ENCODE measurements around the gene ARHGEF11. TPM values are rescaled to one million over a fixed set of nuclear protein-coding genes. Genes with fewer than 3 reads are reported as not detected.

The ARHGEF11 gene
- total RNA-seq, 4 donors from 2014 or later, result 36.5 to 54.2 (median 41.2) TPM

- no peak for DNase-seq (ENCODE audit: extremely low spot score)
- WGBS, result 98% methylated on average over 7 of the region's 7 CpGs
- intact Hi-C loops (cut with DNase I), result no loop called here
- H3K36me3 ChIP-seq, result no peaks in the 10 kb centered on the region
- no peak overlapping the region for H3K27ac ChIP-seq (replicated peaks in 1 of 4)
- TF ChIP-seq POLR2AphosphoS5 (IDR thresholded peaks at IDR 0.05) (no peak), POLR2A (IDR thresholded peaks at IDR 0.05; ENCODE audit: low read depth) (no peak), EP300 (IDR thresholded peaks at IDR 0.05) (no peak), CTCF (IDR thresholded peaks at IDR 0.05) (no peak)
- no peaks in the 10 kb centered on the region for H3K27me3 ChIP-seq
- H3K4me3 ChIP-seq, result no peak overlapping the region
- peaks cover 0 to 25% (median 8%) of the 10 kb centered on the region in 4 donors for H3K4me1 ChIP-seq
- H3K9me3 ChIP-seq, result no peaks in the 10 kb centered on the region
Measured at GRCh38 chr1:156998840-156999500, 46.6 kb downstream of the ARHGEF11 start.

- TF ChIP-seq POLR2A (IDR thresholded peaks at IDR 0.05; ENCODE audit: low read depth), result no peak
- no peak for TF ChIP-seq CTCF (IDR thresholded peaks at IDR 0.05)
- no peak for TF ChIP-seq EP300 (IDR thresholded peaks at IDR 0.05)
- TF ChIP-seq POLR2AphosphoS5 (IDR thresholded peaks at IDR 0.05), result no peak
Measured at GRCh38 chr1:156998301-156998700, 47.2 kb downstream of the ARHGEF11 start.

DNA sequence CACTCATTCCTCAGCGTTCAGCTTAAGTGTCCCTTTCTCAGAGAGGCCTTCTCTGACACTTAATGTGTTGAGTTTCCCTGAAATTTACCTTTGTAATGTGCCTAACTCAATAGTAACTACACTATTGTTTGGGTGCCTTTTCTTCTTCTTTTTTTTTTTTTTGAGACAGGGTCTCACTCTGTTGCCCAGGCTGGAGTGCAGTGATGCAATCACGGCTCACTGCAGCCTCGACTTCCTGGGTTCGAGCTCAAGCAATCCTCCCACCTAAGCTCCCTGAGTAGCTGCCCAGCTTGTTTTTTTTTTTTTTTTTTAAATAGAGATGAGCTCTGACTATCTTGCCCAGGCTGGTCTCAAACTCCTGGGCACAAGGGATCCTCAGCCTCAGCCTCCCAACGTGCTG, 50.1 kb downstream of the ARHGEF11 start:
- H3K4me1 ChIP-seq, result no peaks in the 10 kb centered on the region
- 89% methylated on average over 5 of the region's 5 CpGs for WGBS
- intact Hi-C loops (cut with DNase I), result no loop called here
- no peak for TF ChIP-seq CTCF (IDR thresholded peaks at IDR 0.05)
- H3K4me3 ChIP-seq, result no peak overlapping the region
- peaks cover 0 to 10% (median 5%) of the 10 kb centered on the region in 4 donors for H3K36me3 ChIP-seq
- no peak overlapping the region for H3K27ac ChIP-seq (replicated peaks in 1 of 4)
- H3K9me3 ChIP-seq, result no peaks in the 10 kb centered on the region
- no peaks in the 10 kb centered on the region for H3K27me3 ChIP-seq
- no peak for DNase-seq (ENCODE audit: extremely low spot score)

More at GRCh38 chr1:156998301-156998700, 47.2 kb downstream of the ARHGEF11 start:
- H3K36me3 ChIP-seq, result no peaks in the 10 kb centered on the region
- intact Hi-C loops (cut with DNase I), result no loop called here
- H3K27me3 ChIP-seq, result no peaks in the 10 kb centered on the region
- DNase-seq (ENCODE audit: extremely low spot score), result no peak
- H3K9me3 ChIP-seq, result no peaks in the 10 kb centered on the region
- 96% methylated on average over 3 of the region's 3 CpGs for WGBS
- no peak overlapping the region for H3K4me3 ChIP-seq
- H3K4me1 ChIP-seq, result peaks cover 0 to 20% (median 8%) of the 10 kb centered on the region in 4 donors
- no peak overlapping the region for H3K27ac ChIP-seq (replicated peaks in 1 of 4)

- Histone ChIP-seq H3K27me3 (no peaks in the 10 kb centered on the region), H3K4me3 (no peak overlapping the region), H3K27ac (replicated peaks in 1 of 4) (no peak overlapping the region), H3K9me3 (no peaks in the 10 kb centered on the region), H3K36me3 (peaks cover 0 to 10% (median 5%) of the 10 kb centered on the region in 4 donors), H3K4me1 (no peaks in the 10 kb centered on the region)
- intact Hi-C loops (cut with DNase I), result no loop called here
- WGBS, result 81% methylated on average over 2 of the region's 2 CpGs
- TF ChIP-seq EP300 (IDR thresholded peaks at IDR 0.05), result no peak
- no peak for TF ChIP-seq POLR2AphosphoS5 (IDR thresholded peaks at IDR 0.05)
- no peak for DNase-seq (ENCODE audit: extremely low spot score)
Measured at GRCh38 chr1:156994277-156994676, 51.3 kb downstream of the ARHGEF11 start.

- 73% methylated on average over 6 of the region's 6 CpGs for WGBS
- no peaks in the 10 kb centered on the region for H3K4me1 ChIP-seq
- H3K27ac ChIP-seq (replicated peaks in 1 of 4), result no peak overlapping the region
- no peaks in the 10 kb centered on the region for H3K9me3 ChIP-seq
- H3K27me3 ChIP-seq, result no peaks in the 10 kb centered on the region
- no peak for TF ChIP-seq CTCF (IDR thresholded peaks at IDR 0.05)
- TF ChIP-seq POLR2AphosphoS5 (IDR thresholded peaks at IDR 0.05), result no peak
- TF ChIP-seq POLR2A (IDR thresholded peaks at IDR 0.05; ENCODE audit: low read depth), result no peak
- no peak for TF ChIP-seq EP300 (IDR thresholded peaks at IDR 0.05)
- intact Hi-C loops (cut with DNase I), result no loop called here
- no peak overlapping the region for H3K4me3 ChIP-seq
- no peak for DNase-seq (ENCODE audit: extremely low spot score)
- H3K36me3 ChIP-seq, result peaks cover 0 to 10% (median 5%) of the 10 kb centered on the region in 4 donors
Measured at GRCh38 chr1:156993426-156994147, 52.0 kb downstream of the ARHGEF11 start.
